ENCODE results near the gene CPNE7.

GRCh38 chr16:89602273-89602951 is 26.9 kb downstream of the CPNE7 start:
- TF ChIP-seq CTCF (IDR thresholded peaks at IDR 0.05; ENCODE audit: poor library complexity) (no peak), EZH2phosphoT487 (IDR thresholded peaks at IDR 0.05; ENCODE audit: low read depth, severe bottlenecking, unreplicated experiment) (no peak)
